AG10803 (cell line): ENCODE measurements around the gene PORCN.
A peak's percentile ranks its signal among the peaks of the same experiment; 100 is the strongest.
"Not testable (repeated sequence)": the region's sequence is repeated elsewhere in the genome, so short reads cannot be mapped to it uniquely, and the experiment has no call there.

Experiments used
- DNase-seq: peaks from one replicate; pipeline ENCODE4 v3.0.0; 2010; ENCODE audit warnings: low read depth
- H3K4me3 ChIP-seq: 2 replicates; pipeline ENCODE4 v1.5.1; 2011; ENCODE audit warnings: mild to moderate bottlenecking, low read length, control low read depth
- TF ChIP-seq, protein P1 (sequence below): conservative IDR thresholded peaks from 2 replicates; pipeline ENCODE4 v1.5.1; 2011; ENCODE audit warnings: mild to moderate bottlenecking, low read length, control low read depth, inconsistent platforms

Gene PORCN

GRCh38 chrX:48516285-48516684 is 7.5 kb downstream of the PORCN start:
- TF ChIP-seq, protein P1, sequence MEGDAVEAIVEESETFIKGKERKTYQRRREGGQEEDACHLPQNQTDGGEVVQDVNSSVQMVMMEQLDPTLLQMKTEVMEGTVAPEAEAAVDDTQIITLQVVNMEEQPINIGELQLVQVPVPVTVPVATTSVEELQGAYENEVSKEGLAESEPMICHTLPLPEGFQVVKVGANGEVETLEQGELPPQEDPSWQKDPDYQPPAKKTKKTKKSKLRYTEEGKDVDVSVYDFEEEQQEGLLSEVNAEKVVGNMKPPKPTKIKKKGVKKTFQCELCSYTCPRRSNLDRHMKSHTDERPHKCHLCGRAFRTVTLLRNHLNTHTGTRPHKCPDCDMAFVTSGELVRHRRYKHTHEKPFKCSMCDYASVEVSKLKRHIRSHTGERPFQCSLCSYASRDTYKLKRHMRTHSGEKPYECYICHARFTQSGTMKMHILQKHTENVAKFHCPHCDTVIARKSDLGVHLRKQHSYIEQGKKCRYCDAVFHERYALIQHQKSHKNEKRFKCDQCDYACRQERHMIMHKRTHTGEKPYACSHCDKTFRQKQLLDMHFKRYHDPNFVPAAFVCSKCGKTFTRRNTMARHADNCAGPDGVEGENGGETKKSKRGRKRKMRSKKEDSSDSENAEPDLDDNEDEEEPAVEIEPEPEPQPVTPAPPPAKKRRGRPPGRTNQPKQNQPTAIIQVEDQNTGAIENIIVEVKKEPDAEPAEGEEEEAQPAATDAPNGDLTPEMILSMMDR: no peak
- H3K4me3 ChIP-seq: no peak overlapping the region
- no peak for DNase-seq

- TF ChIP-seq, protein P1: no peak
- no peak for DNase-seq
- H3K4me3 ChIP-seq: no peak overlapping the region
These were observed 8.2 kb downstream of the PORCN start for GRCh38 chrX:48516987-48517386.

DNA sequence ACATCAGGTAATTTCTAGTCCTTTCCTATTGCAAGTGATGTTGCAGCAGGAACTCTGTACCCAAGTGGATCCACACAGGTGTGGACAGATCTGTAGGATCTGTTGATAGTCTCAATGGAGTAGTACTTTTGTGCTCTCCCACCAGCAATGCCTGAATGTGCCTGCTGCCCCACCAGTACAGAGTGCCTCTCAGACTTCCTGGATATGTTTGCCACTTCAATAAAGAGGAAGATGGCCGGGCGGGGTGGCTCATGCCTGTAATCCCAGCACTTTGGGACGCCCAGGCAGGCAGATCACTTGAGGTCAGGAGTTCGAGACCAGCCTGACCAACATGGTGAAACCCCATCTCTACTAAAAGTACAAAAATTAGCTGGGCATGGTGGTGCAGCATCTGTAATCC is 10.7 kb downstream of the PORCN start:
- not testable (repeated sequence) for DNase-seq, H3K4me3 ChIP-seq

DNA sequence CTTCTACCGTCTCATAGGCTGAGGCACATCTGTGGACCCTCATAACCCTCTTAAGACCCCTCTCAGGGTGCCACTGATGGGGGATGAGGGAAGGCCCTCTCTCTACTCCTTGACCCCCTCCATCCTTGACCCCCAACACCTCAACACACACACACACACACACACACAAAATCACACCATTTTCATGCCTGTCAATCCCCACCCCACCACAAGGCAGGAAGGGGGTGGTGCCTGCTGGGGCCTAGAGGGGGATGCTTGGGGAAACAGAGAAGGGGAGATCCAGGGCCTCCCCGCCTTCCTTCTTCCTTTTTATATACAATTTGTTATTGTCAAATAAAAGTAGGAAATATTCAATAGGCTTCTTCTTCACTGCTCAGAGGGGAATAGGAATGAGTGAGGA is 11.7 kb downstream of the PORCN start:
- no peak for DNase-seq
- no peak overlapping the region for H3K4me3 ChIP-seq
- TF ChIP-seq, protein P1: no peak

- TF ChIP-seq, protein P1: no peak
- H3K4me3 ChIP-seq: peak overlapping the region; percentile 66
- no peak for DNase-seq
These were observed 12.2 kb downstream of the PORCN start for GRCh38 chrX:48520976-48521352.

- peak; percentile 77 for DNase-seq
- TF ChIP-seq, protein P1: no peak
These were observed 12.8 kb downstream of the PORCN start, which contains the start of gene EBP for GRCh38 chrX:48521353-48522243. TSS of gene EBP (plus strand) at chrX:48521808. CDS start at chrX:48523772, 1,964 bp downstream.

GRCh38 chrX:48522291-48522690 is 13.5 kb downstream of the PORCN start:
- DNase-seq: no peak
- peak overlapping the region; percentile 66 for H3K4me3 ChIP-seq
- TF ChIP-seq, protein P1: no peak

More at GRCh38 chrX:48521353-48522243, 12.8 kb downstream of the PORCN start, which contains the start of gene EBP:
- peak within 1 kb of the TSS; percentile 66 for H3K4me3 ChIP-seq
